HCEC 1CT (cell line): Measurements from ENCODE around the gene CLMN.

ENCODE experiments used
- DNase-seq: peaks from one replicate; pipeline ENCODE4 v3.0.0-alpha.2; 2017

The CLMN gene

GRCh38 chr14:95319312-95320077 lies at the start of gene CLMN:
CLMN (minus strand) TSS chr14:95319908; CDS start chr14:95319792, 116 bp downstream.
- DNase-seq = no peak

GRCh38 chr14:95365401-95365800 lies 45.7 kb upstream of the CLMN start:
- peak; percentile 10 for DNase-seq

GRCh38 chr14:95364481-95365209 lies 44.9 kb upstream of the CLMN start:
- DNase-seq = no peak

DNA sequence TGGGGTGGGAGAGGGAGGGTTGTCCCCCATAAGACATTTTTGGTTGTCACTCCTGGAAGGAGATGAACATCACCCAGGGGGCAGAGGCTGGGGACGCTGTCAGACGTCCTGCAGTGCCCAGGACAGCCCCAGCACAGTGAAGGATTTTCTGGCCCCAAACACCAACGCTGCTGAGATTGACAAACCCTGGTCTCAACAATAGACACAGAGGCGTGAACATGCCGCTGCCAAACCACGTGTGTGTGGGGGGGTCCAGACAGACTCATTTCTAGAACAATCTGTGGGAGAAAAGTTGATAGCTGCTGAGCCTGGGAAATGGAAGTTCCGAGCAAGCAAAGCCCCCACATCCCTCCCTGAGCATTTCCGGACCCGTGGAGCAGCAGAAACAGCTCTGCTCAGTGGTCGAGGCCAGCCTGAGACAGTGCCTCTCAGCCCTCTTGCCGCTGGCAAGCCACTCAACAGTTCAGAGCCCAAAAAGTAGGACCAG lies 43.8 kb upstream of the CLMN start:
- no peak for DNase-seq

DNA sequence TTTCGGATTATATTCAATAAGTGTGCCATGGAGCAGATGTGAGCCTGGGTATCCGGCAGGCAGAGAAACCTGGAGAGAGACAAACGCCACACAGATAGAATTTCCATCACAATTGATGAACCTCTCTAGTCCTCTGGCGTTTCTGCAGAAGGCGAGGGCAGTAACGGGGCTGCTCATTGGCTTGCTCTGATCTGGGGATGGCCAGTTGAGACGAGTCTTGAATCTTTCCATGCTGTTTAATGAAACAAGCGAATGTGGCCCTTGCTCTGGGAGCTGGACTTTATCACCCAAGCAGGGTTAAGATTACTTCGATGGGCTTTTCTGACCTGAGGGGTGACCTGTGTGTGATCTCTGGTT lies 42.4 kb upstream of the CLMN start:
- DNase-seq = no peak

DNA sequence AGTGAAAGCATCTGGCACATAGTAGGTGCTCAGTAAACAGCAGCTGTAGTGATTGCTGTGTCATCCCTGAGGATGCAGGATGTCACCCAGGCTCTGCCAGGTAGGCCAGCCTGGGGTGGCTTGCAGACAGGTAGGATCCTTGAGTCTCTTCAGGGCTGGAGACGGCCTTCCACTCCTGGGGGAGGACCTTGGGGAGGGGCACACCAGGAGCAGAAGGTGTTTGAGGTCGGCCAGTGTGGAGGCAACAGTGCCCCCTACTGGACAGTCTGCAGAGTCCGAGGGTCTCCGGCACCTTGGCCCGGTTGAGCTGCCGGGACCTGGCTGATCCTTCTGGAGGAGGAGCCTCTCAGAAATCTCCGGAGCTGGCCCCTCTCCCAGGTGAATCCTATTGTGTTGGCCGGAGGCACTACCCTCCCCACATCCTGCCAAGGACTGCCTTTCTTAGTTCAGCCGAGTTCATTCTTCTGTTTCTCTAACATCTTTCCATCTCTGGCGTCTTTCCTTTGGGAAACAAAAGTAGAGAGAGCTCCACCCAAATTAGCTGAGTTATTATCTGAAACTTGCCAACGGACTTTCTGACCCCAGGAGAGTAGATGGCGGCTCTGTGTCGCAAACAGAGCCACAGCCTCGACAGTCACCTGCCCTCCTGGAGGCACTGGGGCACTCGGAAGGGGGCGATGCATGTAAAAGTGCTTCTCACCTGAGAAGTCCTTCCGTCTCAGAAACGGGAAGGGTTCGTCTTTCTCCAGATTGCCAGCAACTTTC lies 41.8 kb upstream of the CLMN start:
- DNase-seq = no peak

DNA sequence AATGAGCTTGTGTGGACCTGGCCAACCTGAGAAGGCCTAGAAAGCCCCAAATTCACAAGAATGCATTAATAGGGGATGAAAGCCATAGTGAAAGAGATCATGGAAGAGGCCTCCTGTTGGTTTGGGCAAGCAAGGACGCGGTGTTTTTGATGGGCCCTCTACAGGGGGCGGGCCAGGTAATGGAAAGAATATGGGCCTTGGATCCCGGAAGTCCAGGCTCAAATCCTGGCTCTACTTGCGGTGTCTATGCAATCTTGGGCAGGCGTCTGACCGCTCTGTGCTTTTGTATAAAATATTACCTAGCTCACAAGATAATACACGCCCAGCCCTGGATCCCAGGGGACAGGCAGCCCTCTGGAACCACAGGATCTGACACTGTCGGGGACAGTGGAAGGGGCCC lies 41.1 kb upstream of the CLMN start:
- no peak for DNase-seq

DNA sequence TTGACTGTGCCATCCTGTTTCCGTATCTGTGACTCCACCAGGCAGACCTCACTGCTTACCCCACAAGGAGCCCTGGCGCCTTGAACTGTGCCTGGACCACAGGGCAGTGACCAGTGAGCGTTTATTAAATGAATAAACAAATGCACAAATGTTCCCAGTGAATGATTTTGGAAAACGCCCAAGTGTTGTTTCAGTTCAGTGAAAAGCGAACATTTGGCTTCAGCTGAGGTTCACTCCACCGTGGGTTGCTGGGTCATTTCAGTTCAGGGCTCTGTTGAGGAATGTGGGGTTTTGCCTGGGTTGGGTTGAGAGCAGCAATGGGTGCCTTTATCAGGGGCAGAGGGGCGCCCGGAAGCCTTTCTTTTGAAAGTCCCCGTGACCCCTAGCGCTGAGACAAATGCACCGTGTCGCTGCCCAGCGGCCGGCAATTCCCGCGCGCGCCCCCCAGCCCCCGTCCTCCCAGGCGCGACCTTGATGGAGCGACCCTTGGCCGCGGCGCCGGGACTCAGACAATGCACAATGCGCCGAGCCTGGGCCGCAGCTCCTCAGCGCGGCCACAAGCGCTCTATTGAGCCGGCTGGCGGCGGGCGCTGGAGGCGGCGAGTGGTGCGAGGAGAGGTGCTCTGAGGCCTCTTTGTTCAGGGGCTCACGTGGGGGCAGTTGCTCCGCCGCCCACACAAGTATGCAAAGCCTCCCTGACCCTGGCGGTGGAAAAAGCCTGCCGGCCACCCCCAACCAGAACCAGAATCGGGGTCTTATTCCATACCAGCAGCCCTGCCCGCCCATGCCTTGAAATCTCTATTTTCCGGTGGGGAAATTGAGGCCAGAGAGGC lies 40.5 kb upstream of the CLMN start:
- no peak for DNase-seq

GRCh38 chr14:95356245-95356869 lies 36.6 kb upstream of the CLMN start:
- DNase-seq = no peak

DNA sequence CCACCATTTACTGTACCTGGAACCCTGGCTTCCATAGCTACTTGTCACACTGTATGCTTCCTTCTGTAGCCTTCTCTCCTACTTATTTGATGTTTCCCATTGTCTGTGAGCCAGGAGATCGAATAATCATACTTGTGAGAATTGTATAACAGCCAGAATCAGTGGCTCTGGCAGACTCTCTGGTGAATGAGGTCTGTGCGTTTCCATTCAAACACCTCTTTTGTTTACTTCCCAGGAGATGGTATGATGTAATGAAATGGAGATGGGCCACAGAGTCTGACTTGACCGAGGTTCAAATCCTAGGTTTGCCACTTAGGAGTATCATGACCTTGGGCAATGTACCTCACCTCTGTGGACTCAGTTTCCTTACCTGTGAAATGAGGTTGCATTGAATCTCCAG lies 35.7 kb upstream of the CLMN start:
- no peak for DNase-seq

DNA sequence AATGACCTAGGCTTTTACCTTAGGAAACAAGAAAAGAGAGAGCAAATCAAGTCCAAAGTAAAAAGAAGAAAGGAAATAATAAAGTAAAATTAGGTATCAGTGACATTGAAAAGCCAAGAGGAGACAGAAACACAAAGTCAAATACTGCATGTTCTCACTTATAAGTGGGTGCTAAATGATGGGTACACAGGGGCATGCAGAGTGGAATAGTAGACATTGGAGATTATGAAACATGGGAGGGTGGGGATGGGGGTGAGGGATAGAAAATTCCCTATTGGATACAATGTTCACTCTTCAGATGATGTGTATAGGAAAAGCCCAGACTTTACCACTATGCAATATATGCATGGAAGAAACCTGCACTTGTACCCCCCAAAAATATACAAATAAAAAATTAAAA lies 35.1 kb upstream of the CLMN start:
- DNase-seq = no peak

- DNase-seq = no peak
Measured at GRCh38 chr14:95353664-95354063, 34.0 kb upstream of the CLMN start.

DNA sequence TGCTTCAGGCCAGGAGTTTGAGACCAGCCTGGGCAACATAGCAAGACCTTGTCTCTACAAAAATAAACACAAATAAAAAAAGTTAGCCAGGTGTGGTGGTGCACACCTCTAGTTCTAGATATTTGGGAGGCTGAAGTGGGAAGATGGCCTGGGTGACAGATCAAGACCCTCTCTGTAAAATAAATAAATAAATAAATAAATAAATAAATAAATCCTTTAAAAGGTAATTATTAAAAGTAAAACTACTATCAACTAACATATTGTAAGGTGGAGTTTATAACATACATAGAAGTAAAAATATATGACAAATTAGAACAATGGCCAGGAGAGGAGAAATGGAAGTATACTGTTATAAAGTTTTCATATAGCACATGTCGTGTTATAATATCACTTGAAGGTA lies 33.3 kb upstream of the CLMN start:
- no peak for DNase-seq

GRCh38 chr14:95352481-95352880 lies 32.8 kb upstream of the CLMN start:
- DNase-seq = no peak

DNA sequence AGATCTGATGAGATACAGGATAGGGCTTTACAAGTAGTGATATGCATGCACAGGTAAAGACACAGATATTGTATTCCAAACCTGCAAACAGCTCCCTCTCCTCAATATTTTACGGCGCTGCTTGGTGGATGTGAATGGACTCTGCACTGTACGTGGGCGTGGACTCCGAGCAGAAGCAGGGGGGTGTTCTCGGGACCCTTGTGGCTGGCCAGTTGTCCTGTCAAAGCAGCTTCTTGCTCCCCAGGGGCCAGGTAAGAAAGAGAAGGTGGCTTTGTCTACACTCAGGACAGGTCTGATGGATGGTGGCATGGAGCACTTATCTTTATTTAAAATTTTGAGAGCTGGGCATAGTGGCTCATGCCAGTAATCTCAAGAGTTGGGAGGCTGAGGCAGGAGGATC lies 29.5 kb upstream of the CLMN start:
- DNase-seq = no peak

DNA sequence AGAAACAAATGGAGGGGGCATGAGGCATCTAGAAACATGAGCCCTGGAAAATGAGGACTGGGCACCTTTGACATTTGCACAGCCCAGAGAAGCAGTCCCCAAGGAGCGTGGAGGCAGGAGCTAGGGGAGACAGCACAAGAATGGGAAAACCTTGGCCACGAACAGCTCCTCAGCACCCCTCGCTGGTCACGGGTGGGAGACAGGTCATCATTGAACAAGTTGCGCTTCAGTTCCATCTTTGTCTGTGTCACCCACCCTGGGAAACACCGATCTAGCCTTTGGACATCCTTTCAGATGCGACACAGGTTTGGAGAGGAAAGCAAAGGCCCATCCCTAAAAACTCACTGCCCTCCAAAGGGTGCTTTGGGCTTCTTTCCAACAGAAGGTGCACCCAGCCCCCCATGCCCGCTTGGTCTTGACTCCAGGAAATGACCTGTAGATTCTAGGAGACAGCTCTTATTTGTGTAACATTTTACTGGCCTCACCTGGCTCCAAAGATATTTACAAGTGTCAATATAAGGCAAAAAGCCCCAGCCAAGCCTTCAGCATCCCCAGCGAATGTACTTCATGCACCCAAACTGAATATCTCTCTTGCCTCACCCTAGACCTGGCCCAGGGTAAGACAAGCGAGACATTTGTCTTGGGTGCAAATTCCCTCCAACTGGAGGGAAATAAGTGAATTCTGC lies 28.8 kb upstream of the CLMN start:
- no peak for DNase-seq

GRCh38 chr14:95346820-95347219 lies 27.1 kb upstream of the CLMN start:
- DNase-seq = no peak

GRCh38 chr14:95346266-95346665 lies 26.6 kb upstream of the CLMN start:
- no peak for DNase-seq

GRCh38 chr14:95345032-95345431 lies 25.3 kb upstream of the CLMN start:
- DNase-seq = no peak

- no peak for DNase-seq
Measured at GRCh38 chr14:95344536-95344935, 24.8 kb upstream of the CLMN start.

GRCh38 chr14:95341564-95341963 lies 21.9 kb upstream of the CLMN start:
- no peak for DNase-seq

- no peak for DNase-seq
Measured at GRCh38 chr14:95341115-95341514, 21.4 kb upstream of the CLMN start.
